ENCODE results near the gene PCK2.
"Not testable (repeated sequence)": the region's sequence is repeated elsewhere in the genome, so short reads cannot be mapped to it uniquely, and the experiment has no call there.

Gene PCK2

GRCh38 chr14:24098229-24098926 is 4.3 kb downstream of the PCK2 start:
- DNase-seq = no peak

- DNase-seq = no peak
Measured at GRCh38 chr14:24098927-24099813, 5.1 kb downstream of the PCK2 start.

DNA sequence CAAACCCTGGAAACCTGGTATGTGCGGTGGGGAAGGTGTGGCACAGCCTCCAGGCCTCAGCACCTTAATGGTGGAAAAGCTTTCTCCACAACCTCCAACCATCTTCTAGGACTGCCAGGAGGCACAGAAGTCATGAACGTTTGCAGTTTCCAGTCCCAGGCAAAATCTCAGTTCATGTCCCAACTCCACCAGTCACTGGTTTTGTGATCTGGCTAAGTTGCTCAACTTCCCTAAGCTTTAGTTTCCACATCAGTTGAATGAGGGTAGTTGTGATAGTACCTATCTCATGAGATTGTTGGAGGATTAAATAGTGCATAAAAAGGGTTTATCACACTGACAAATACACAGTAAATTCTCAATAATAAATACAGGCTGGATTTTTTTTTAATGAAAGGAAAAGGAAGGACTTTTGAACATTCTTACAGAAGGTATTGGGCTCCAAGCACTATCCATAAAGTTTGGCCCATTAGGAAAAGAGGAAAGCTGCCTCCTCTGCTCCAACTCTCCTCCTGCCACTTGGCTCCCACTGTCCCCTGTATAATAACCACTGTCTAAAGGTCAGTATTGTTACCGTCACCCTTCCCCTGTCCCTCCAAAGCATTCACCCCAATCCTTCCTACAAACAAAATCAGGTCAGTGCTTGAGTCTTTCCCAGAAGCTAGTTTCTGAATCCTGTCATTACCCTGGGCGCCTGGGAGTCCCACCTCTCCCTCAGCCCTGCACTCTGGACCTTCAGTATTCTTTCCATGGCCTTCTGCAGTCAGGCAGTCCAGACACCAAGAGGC is 6.3 kb downstream of the PCK2 start:
- no peak for DNase-seq

GRCh38 chr14:24100982-24101494 is 6.9 kb downstream of the PCK2 start:
- DNase-seq = no peak

DNA sequence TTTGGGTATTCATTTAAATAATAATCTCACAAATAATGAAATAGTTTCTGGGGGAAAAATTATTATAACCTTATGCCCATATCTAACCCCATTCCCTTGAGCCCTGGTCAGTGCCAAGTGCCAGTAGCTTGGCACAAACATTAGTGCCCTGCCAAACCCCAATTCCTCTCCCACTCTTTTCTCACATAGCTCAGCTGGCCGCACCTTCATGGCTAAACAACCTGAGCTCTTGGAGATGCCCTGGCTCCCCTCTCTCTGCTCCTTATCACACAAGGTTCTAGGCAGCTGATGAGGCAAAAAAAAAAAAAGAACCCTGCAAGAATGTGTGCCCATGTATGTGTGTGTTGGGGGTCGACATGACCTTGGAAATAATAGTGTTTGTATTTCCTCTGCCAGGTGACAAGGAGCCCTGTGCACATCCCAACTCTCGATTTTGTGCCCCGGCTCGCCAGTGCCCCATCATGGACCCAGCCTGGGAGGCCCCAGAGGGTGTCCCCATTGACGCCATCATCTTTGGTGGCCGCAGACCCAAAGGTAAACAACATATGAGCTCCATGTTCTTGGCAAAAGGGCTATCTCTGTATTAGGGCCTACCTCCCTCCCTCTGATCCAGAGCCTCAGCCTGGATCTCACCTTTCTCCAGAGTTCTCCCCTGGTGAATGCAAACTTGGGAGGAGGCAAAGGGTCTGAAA is 8.4 kb downstream of the PCK2 start:
- no peak for DNase-seq

GRCh38 chr14:24103451-24103850 is 9.3 kb downstream of the PCK2 start:
- no peak for DNase-seq

DNA sequence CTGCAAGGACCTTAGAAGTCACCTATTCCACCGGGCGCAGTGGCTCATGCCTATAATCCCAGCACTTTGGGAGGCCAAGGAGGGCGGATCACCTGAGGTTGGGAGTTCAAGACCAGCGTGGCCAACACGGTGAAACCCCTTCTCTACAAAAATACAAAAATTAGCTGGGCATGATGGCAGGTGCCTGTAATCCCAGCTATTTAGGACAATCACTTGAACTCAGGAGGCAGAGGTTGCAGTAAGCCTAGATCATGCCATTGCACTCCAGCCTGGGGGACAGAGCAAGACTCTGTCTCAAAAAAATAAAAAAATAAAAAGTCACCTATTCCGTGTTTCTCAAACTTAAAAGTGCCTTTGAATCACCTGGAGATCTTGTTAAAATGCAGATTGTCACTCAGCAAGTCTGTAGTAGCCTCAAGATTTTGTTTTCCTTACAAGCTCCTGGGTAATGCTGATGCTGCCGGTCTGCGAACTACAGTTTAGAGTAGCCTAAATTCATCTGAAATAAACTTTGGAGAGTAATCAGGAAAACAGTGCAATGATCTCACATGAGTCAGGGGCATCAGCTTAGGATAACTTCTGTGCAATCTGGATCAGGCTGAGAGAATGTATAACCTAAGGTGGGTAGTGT is 11.6 kb downstream of the PCK2 start:
- not testable (repeated sequence) for DNase-seq

DNA sequence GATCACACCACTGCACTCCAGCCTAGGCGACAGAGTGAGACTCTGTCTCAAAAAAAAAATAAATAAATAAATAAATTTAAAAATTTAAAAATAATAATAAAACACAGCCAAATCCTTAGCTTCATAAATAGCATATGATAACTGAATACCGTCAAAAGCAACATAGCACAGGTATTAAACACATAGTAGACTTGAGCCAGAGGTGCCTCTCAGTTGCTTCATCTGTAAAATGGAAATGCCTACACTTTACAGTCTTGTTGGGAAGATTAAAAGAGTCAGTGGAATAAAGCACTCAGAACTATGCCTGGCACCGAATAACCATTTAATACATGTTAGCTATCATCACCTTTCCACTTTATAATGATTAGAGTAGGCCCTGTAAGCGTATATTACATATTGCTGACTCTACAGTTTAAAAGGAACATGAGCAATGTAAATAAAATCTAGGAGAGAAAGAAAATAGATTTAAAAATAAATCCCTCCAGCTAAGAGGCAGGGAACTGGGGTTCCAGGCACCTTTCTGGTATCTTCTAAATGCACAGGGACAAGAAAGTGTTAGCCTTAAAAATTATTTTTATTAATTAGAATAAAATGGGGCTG is 12.7 kb downstream of the PCK2 start:
- DNase-seq = no peak

DNA sequence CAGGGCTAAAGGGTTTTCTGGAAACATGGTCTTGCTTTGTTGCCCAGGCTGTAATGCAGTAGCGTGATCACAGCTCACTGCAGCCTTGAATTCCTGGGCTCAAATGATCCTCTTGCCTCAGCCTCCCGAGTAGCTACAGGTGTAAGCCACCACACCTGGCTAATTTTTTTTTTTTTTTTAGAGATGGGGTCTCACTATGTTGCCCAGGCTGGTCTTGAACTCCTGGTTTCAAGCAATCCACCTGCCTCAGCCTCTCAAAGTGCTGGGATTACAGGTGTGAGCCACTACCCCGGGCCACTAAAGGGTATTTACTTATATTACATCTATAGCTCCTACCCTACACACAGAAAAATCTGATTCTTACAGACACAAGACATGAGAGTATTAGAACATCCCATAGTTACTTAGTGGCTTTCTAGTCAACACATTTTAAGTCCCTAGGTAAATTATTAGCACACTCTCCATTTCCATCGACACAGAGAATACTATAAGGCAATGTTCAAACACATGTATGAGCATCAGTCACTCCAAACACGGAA is 14.3 kb downstream of the PCK2 start:
- DNase-seq = no peak

- no peak for DNase-seq
Measured at GRCh38 chr14:24110060-24110459, 15.9 kb downstream of the PCK2 start.

- DNase-seq = no peak
Measured at GRCh38 chr14:24110523-24110922, 16.4 kb downstream of the PCK2 start.

GRCh38 chr14:24113379-24113800 is 19.3 kb downstream of the PCK2 start:
- no peak for DNase-seq

GRCh38 chr14:24113801-24114531 is 19.9 kb downstream of the PCK2 start:
- peak; percentile 92 for DNase-seq

DNA sequence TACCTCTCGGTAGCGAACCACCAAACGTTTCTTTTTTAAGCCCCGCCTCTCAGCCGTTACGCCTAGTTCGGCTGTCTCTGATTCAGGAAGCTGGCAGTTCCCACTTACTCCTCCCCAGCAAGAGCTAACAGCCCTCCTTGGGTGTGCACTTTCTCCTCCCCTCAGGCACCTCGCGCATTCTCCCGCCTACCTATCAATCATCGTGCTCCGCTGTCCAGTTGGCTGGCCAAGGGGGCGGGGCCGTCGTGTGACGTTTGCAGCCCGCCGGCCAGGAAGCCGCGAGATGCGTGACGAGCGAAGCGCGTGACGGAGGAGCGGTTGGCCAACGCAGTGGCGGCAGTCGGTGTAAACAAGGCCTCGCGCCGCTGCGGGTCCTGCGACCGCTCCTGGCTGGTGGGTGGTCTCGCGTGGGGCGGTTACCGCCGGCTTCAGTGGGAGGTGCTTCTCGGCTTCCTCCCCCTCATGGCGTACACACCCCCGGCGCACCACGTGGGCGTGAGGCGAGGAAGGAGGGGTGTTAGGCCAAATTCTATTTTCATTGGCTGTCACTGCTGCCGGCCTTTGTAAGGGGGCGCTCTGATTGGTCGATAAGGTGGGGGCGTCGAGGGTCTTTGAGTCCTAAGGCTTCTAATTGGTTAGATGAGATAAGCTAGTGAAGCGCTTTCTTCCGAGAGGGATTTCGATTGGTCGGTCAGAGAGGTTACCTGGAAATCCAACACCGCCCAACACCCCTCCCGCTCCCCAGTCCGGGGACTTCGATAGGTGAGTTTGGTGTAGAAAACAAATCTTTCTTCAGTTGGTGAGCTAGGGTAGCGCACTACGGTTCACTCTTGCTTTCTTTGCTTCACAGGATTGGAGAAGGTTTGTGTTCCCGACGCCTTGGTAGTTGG is 20.7 kb downstream of the PCK2 start, which contains the start of the genes DCAF11 and NRL:
Gene DCAF11 (plus strand): TSS at position 246 of the 890 bp plus-strand sequence. CDS start 818 bp downstream, outside the sequence.
Gene NRL (minus strand): TSS at position 418 of the 890 bp plus-strand sequence. CDS start 32,101 bp downstream, outside the sequence.
- DNase-seq = peak; percentile 99

GRCh38 chr14:24115422-24116127 is 21.5 kb downstream of the PCK2 start:
- no peak for DNase-seq

DNA sequence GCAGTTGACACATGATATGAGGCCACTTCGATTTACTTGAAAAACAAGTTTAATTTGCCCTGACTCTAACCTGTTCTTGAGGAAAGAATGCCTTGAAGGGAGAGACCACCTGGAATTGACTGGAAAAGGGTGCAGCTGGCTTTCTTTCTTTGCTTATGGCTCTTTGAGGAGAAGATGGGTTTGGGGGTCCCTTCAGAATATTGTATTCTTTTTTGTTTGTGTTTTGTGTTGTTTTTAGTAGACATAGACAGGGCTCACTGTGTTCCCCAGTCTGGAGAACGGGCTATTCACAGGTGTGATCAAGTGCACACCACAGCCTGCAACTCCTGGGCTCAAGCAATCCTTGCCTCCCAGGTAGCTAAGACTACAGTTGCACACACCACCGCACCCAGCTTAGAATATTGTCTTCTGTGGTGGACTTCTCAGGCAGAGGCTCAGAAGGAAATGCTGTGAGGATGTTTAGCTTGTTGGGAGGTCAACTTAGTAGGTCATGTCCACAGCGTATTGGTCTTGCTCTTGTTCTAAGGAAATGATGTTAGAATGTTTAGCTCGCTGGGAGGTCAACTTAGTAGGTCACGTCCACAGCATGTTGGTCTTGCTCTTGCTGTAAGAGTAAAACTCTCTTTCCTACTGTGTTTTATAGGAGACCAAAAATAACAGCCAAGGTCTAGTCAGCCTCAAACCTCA is 22.2 kb downstream of the PCK2 start:
- DNase-seq = no peak

- no peak for DNase-seq
Measured at GRCh38 chr14:24117179-24117578, 23.1 kb downstream of the PCK2 start.

DNA sequence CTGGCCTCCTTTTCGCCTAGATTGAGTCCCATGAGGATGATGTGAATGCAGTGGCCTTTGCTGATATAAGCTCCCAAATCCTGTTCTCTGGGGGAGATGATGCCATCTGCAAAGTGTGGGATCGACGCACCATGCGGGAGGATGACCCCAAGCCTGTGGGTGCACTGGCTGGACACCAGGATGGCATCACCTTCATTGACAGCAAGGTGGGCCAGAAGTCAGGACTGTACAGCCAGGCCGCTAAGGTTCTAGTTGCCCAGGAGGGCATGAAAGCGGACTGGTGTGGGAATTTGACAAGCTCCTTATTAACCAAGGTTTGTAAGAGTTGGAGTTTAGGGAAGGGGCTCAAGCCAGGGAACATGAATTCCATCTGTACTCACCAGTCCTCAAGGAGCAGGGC is 25.6 kb downstream of the PCK2 start:
- DNase-seq = no peak

Data from activated CD8-positive, alpha-beta memory T cell treated with anti-CD3 and anti-CD28 coated beads for 24 hours (primary cell).